Activated CD8-positive, alpha-beta memory T cell treated with anti-CD3 and anti-CD28 coated beads for 36 hours (primary cell): Measurements from ENCODE around the gene TMBIM6. TPM values are rescaled to one million over a fixed set of nuclear protein-coding genes. Genes with fewer than 3 reads are reported as not detected.

ENCODE experiments used
- CTCF ChIA-PET: fragments of 350-600 bp; sonication (Branson Sonifier 250); formaldehyde crosslinking; loops from one replicate; lab custom pipeline; 2021; ENCODE audit warnings: antibody characterized with exemption; lab: Charles Lee
- POLR2A ChIA-PET: fragments of 350-600 bp; sonication (Branson Sonifier 250); formaldehyde crosslinking; loops from one replicate; lab custom pipeline; 2021; ENCODE audit warnings: antibody characterized with exemption; lab: Charles Lee
- total RNA-seq, 2 experiments: library from RNA; stranded (reverse); gene quantifications; one replicate each; pipeline ENCODE4 v1.2.3, GENCODE V29; 2021

Gene TMBIM6
- total RNA-seq, 2 experiments from 2014 or later, result 461 to 468 TPM

- CTCF ChIA-PET, result interaction anchor here (0.8 kb wide), 1 partner anchor 49 kb away, joined by 5 read pairs; no protein-coding TSS in a partner anchor
- POLR2A ChIA-PET, result no interaction called here
Measured at GRCh38 chr12:49787672-49788071, 46.3 kb downstream of the TMBIM6 start.

- ChIA-PET POLR2A (no interaction called here), CTCF (no interaction called here)
Measured at GRCh38 chr12:49789992-49790391, 48.6 kb downstream of the TMBIM6 start.

GRCh38 chr12:49790741-49791555 lies 49.6 kb downstream of the TMBIM6 start:
- POLR2A ChIA-PET, result no interaction called here
- CTCF ChIA-PET, result no interaction called here

- ChIA-PET POLR2A (no interaction called here), CTCF (no interaction called here)
Measured at GRCh38 chr12:49791700-49792099, 50.3 kb downstream of the TMBIM6 start.

- ChIA-PET CTCF (no interaction called here), POLR2A (no interaction called here)
Measured at GRCh38 chr12:49792181-49792970, 51.0 kb downstream of the TMBIM6 start.

- POLR2A ChIA-PET, result no interaction called here
Measured at GRCh38 chr12:49792976-49793580, 51.7 kb downstream of the TMBIM6 start.

GRCh38 chr12:49793620-49794019 lies 52.3 kb downstream of the TMBIM6 start:
- ChIA-PET CTCF (no interaction called here), POLR2A (no interaction called here)

More at GRCh38 chr12:49792976-49793580, 51.7 kb downstream of the TMBIM6 start:
- CTCF ChIA-PET, result no interaction called here

- CTCF ChIA-PET, result no interaction called here
Measured at GRCh38 chr12:49794021-49794420, 52.7 kb downstream of the TMBIM6 start.

GRCh38 chr12:49794811-49795653 lies 53.7 kb downstream of the TMBIM6 start:
- ChIA-PET CTCF (interaction anchor here (1.6 kb wide), 1 partner anchor 12 kb away, joined by 4 read pairs; no protein-coding TSS in a partner anchor), POLR2A (no interaction called here)

More at GRCh38 chr12:49794021-49794420, 52.7 kb downstream of the TMBIM6 start:
- POLR2A ChIA-PET, result no interaction called here

- CTCF ChIA-PET, result interaction anchor here (1.6 kb wide), 1 partner anchor 12 kb away, joined by 4 read pairs; no protein-coding TSS in a partner anchor
- POLR2A ChIA-PET, result no interaction called here
Measured at GRCh38 chr12:49795654-49796105, 54.3 kb downstream of the TMBIM6 start.

- CTCF ChIA-PET, result interaction anchor here (1.6 kb wide), 1 partner anchor 13 kb away, joined by 4 read pairs; no protein-coding TSS in a partner anchor
- POLR2A ChIA-PET, result no interaction called here
Measured at GRCh38 chr12:49796155-49796554, 54.8 kb downstream of the TMBIM6 start.

- ChIA-PET CTCF (interaction anchor here (1.6 kb wide), 1 partner anchor 13 kb away, joined by 4 read pairs; no protein-coding TSS in a partner anchor), POLR2A (no interaction called here)
Measured at GRCh38 chr12:49796606-49797448, 55.5 kb downstream of the TMBIM6 start.

- ChIA-PET POLR2A (no interaction called here), CTCF (interaction anchor here (0.6 kb wide), 1 partner anchor 152 kb away, joined by 3 read pairs; no protein-coding TSS in a partner anchor)
Measured at GRCh38 chr12:49797449-49797776, 56.1 kb downstream of the TMBIM6 start.

- CTCF ChIA-PET, result interaction anchor here (1.6 kb wide), 1 partner anchor 20 kb away, joined by 6 read pairs; no protein-coding TSS in a partner anchor
Measured at GRCh38 chr12:49798248-49798647, 56.9 kb downstream of the TMBIM6 start.

GRCh38 chr12:49798934-49799333 lies 57.6 kb downstream of the TMBIM6 start:
- CTCF ChIA-PET, result interaction anchor here (0.6 to 1.6 kb wide), 2 partner anchors 21 to 80 kb away, joined by 3 to 6 read pairs; no protein-coding TSS in a partner anchor
- POLR2A ChIA-PET, result no interaction called here

More at GRCh38 chr12:49798248-49798647, 56.9 kb downstream of the TMBIM6 start:
- POLR2A ChIA-PET, result no interaction called here

- CTCF ChIA-PET, result no interaction called here
- POLR2A ChIA-PET, result no interaction called here
Measured at GRCh38 chr12:49800421-49801140, 59.2 kb downstream of the TMBIM6 start.
